Nephron (organoid): ENCODE results near the gene OR6K2.

Experiments
- H3K27ac Mint-ChIP-seq, 3 experiments: 2 replicates each; pipeline ENCODE4 v1.8.0; 2020; ENCODE audit warnings: mixed read lengths in 3 of 3, mild to moderate bottlenecking in 2 of 3, moderate library complexity in 1 of 3
- H3K27me3 Mint-ChIP-seq: 2 replicates; pipeline ENCODE4 v1.8.0; 2021; ENCODE audit warnings: low read depth, mild to moderate bottlenecking, moderate library complexity, mixed read lengths
- H3K36me3 Mint-ChIP-seq: 2 replicates; pipeline ENCODE4 v1.8.0; 2020; ENCODE audit warnings: low read depth, mixed read lengths
- H3K4me1 Mint-ChIP-seq: 2 replicates; pipeline ENCODE4 v1.8.0; 2020; ENCODE audit warnings: mixed read lengths
- H3K4me3 Mint-ChIP-seq, 3 experiments: 2 replicates each; pipeline ENCODE4 v1.8.0; 2020; ENCODE audit warnings: mild to moderate bottlenecking in 3 of 3, mixed read lengths in 3 of 3, moderate library complexity in 2 of 3
- H3K9me3 Mint-ChIP-seq: 2 replicates; pipeline ENCODE4 v1.8.0; 2020; ENCODE audit warnings: mixed read lengths
- CTCF ChIP-seq, 3 experiments: fragments of 200-600 bp; sonication (generic); IDR thresholded peaks; one replicate each; pipeline ENCODE4 v1.5.0; 2021; ENCODE audit warnings: antibody characterized with exemption in 3 of 3; ENCODE audit not compliant: unreplicated experiment in 3 of 3

OR6K2 gene

GRCh38 chr1:158654086-158654485 is 46.4 kb downstream of the OR6K2 start:
- no peaks in the 10 kb centered on the region for H3K4me1 Mint-ChIP-seq
- H3K27ac Mint-ChIP-seq: no peak overlapping the region
- H3K36me3 Mint-ChIP-seq: no peaks in the 10 kb centered on the region
- H3K4me3 Mint-ChIP-seq: no peak overlapping the region
- H3K9me3 Mint-ChIP-seq: no peaks in the 10 kb centered on the region
- no peaks in the 10 kb centered on the region for H3K27me3 Mint-ChIP-seq
- TF ChIP-seq CTCF (IDR thresholded peaks at IDR 0.05; ENCODE audit: unreplicated experiment in 3 of 3): no peak

GRCh38 chr1:158652721-158653334 is 47.6 kb downstream of the OR6K2 start:
- H3K4me1 Mint-ChIP-seq: no peaks in the 10 kb centered on the region
- TF ChIP-seq CTCF (IDR thresholded peaks at IDR 0.05; ENCODE audit: unreplicated experiment in 3 of 3): no peak
- no peaks in the 10 kb centered on the region for H3K27me3 Mint-ChIP-seq

More at GRCh38 chr1:158652721-158653334, 47.6 kb downstream of the OR6K2 start:
- no peaks in the 10 kb centered on the region for H3K9me3 Mint-ChIP-seq
- H3K4me3 Mint-ChIP-seq: no peak overlapping the region
- no peaks in the 10 kb centered on the region for H3K36me3 Mint-ChIP-seq
- H3K27ac Mint-ChIP-seq: no peak overlapping the region
